NT2/D1 (cell line): ENCODE data around the gene KLF16.
"Not testable (repeated sequence)": the region's sequence is repeated elsewhere in the genome, so short reads cannot be mapped to it uniquely, and the experiment has no call there.

Experiments
- SUZ12 ChIP-seq: IDR thresholded peaks from 2 replicates; pipeline ENCODE4 v1.6.1; 2011; ENCODE audit not compliant: insufficient read length, insufficient read depth; ENCODE audit errors: extremely low read depth
- YY1 ChIP-seq: IDR thresholded peaks from 2 replicates; pipeline ENCODE4 v1.6.1; 2011; ENCODE audit not compliant: insufficient read length, insufficient read depth
- ZNF274 ChIP-seq: IDR thresholded peaks from 2 replicates; pipeline ENCODE4 v1.6.1; 2011; ENCODE audit warnings: mild to moderate bottlenecking, low read depth, low read length

DNA sequence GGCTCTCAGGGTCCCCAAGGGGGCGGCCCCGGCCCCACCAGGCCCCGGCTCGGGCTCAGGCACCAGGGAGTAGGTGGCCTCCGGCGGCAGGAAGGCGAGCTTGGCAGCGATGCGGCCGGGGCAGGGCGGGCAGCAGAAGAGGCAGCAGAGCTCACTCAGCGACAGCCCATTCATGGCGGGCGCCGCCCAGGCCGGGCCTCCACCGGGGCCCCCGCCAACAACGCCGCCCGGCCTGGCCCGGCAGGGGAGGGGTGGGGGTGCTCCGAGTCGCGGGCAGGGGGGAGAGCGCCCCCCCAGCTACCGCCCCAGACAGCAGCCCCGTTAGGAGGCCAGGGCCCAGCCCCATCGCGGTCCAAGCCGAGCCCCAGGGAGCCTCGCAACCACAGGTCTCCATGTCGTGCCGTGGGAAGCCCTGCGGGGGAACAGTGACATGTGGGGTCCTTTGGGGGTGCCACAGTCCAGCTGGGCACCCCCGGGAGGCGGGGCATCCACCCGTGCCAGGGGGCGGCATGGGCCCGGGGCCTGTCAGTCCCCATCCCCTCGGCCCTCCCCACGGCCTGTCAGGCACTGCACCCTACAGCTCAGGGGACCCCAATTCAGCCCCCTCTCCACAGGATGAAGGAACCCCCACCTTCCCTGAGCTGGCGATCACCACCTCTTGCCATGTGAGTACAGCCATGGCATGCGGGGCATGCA is 18.2 kb upstream of the KLF16 start:
- not testable (repeated sequence) for TF ChIP-seq YY1, SUZ12, ZNF274
